COLO668 (cell line): ENCODE data around the gene SNRPA.
A peak's percentile ranks its signal among the peaks of the same experiment; 100 is the strongest.
"Not testable (repeated sequence)": the region's sequence is repeated elsewhere in the genome, so short reads cannot be mapped to it uniquely, and the experiment has no call there.

Source experiments
- DNase-seq: peaks from one replicate; lab custom pipeline; 2025; ENCODE audit not compliant: unreplicated experiment; lab: John Stamatoyannopoulos, UW

The SNRPA gene

GRCh38 chr19:40776364-40776763 is 25.4 kb downstream of the SNRPA start:
- no peak for DNase-seq

- peak; percentile 84 for DNase-seq
Observed at GRCh38 chr19:40776932-40777644, 26.1 kb downstream of the SNRPA start.

- DNase-seq = no peak
Observed at GRCh38 chr19:40777645-40777936, 26.6 kb downstream of the SNRPA start.

DNA sequence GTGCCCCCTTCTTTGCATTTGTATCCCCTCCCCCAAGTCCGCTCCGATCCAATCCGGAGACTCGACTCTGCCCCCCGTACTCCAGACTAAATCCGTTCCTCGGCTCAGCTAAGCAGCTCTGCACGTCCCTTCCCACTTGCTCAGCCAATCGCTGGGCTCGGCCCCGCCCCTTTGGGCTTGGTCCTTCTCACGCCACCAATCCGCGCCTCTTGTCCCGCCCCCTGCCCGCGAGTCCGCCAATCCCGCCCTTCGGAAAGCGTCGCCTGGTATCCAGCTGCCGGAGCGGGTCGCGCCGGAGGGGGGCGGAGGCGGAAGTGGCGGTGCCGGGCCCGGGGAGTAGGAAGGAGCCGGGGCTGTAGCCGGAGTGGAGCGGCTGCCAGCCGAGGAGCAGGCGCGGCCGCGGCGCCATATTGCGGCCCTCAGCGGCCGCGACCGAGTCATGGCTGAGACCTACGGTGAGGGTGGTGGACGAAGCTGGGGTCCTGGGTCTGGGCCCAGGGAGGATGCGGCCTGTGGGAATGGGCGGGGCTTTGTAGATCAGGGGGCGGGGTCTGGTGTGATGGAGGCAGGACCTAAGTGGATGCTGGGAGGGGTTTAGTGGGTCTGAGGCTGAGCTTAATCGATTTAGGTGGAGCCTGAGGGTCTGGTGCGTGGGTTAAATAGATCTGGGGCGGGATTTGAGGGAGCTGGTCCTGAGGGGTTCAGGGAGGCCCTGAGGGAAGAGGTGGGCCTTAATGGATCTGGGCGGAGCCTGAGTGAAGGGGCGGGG is 27.1 kb downstream of the SNRPA start, which contains the start of gene RAB4B:
RAB4B (plus strand) TSS at position 311 of the 769 bp plus-strand sequence; CDS start at position 440, 129 bp downstream.
- peak; percentile 99 for DNase-seq

DNA sequence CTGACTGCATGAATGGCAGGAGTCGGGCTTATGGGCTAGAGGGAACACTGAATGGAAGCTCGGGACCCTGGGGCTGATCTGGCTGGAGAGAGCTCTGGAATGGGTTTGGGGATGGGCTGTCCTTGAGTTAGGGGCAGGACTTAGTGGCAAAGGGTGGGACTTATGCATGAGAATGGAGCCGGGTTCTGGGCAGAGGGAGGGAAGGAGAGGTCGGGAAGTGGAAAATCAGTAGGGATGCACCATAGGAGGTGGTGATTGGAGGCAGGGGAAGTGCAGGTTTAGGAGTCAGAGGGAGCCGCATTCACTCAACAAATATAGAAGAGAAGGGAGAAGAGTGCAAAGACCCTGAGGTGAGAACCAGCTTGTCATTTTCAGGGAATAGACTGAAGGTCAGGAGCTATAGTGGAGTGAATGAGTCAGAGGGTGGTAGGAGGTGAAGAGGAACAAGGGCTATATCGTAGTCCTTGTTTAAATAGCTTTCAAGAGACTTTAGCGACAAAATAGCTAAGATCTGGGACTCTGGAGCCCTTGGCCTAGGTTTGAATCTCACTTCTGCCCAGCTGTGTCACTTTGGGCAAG is 27.8 kb downstream of the SNRPA start:
- no peak for DNase-seq

- DNase-seq = no peak
Observed at GRCh38 chr19:40780582-40780981, 29.6 kb downstream of the SNRPA start.

DNA sequence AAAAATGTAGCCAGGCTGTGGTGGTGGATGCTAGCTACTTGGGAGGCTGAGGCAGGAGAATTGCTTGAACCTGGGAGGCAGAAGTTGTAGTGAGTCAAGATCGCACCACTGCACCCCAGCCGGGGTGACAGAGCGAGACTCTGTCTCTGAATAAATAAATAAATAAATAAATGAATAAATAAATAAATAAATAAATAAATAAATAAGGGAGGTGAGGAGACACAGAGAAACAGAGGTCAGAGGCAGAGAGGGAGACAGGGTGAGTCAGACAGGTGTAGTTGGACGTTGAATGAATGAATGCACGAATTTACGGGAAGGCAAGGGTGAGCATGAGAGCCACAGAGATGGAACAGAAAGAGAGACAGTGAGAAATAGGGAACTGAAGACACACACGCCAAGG is 30.1 kb downstream of the SNRPA start:
- DNase-seq = no peak

- DNase-seq = no peak
Observed at GRCh38 chr19:40783711-40784110, 32.7 kb downstream of the SNRPA start.

GRCh38 chr19:40784146-40784545 is 33.1 kb downstream of the SNRPA start:
- not testable (repeated sequence) for DNase-seq

GRCh38 chr19:40785526-40785925 is 34.5 kb downstream of the SNRPA start:
- DNase-seq = no peak

DNA sequence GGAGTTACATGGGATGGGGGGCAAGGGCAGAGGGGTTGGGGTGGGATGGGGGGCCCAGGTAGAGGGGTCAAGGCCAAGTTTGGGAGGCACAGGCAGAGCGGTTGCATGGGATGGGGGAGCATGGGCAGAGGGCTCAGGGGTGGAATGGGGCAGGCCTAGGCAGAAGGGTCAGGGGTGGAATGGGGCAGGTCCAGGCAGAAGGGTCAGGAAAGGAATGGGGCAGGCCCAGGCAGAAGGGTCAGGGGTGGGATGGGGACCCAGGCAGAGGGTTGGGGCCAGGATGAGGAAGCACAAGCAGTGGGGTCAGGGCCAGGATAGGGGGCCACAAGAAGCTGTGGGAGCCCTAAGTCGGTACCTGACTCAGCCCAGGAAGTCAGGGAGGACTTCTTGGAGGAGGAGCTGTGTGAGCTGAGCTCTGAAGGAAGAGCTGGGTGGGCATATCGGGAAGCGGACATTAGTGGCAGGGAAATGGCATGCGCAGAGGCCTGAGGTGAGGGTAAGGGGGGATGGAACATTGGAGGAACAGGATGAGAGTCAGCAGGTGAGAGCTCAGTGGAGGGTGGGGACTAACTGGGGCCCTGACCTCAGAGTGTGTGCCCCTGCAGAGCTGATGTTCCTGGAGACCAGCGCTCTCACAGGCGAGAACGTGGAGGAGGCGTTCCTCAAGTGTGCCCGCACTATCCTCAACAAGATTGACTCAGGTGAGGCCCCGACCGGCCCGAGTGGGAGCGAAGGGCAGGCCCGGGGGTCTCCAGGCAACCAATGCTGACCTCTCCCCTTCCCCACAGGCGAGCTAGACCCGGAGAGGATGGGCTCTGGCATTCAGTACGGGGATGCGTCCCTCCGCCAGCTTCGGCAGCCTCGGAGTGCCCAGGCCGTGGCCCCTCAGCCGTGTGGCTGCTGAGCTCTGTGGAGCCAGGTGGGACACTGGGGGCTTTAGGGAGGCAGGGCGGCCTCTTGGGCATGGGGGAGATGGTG is 35.3 kb downstream of the SNRPA start:
- DNase-seq = no peak

DNA sequence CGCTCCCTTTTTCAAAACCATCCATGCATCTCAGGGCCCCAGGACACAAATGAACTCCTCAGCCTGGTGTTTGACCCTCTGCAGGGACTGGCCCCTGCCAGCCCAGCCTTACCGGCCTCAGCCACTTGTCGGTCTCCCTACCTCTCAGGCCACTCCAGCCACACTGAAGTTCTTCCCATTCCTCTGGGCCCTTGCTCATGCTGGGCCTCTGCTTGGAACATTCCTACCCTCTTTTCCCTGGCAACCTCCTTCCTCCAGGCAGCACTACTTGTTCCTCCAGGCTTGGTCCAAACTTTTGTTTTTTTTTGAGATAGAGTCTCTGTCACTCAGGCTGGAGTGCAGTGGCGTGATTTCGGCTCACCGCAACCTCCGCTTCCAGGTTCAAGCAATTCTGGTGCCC is 40.3 kb downstream of the SNRPA start:
- no peak for DNase-seq

GRCh38 chr19:40791996-40792395 is 41.0 kb downstream of the SNRPA start:
- no peak for DNase-seq

DNA sequence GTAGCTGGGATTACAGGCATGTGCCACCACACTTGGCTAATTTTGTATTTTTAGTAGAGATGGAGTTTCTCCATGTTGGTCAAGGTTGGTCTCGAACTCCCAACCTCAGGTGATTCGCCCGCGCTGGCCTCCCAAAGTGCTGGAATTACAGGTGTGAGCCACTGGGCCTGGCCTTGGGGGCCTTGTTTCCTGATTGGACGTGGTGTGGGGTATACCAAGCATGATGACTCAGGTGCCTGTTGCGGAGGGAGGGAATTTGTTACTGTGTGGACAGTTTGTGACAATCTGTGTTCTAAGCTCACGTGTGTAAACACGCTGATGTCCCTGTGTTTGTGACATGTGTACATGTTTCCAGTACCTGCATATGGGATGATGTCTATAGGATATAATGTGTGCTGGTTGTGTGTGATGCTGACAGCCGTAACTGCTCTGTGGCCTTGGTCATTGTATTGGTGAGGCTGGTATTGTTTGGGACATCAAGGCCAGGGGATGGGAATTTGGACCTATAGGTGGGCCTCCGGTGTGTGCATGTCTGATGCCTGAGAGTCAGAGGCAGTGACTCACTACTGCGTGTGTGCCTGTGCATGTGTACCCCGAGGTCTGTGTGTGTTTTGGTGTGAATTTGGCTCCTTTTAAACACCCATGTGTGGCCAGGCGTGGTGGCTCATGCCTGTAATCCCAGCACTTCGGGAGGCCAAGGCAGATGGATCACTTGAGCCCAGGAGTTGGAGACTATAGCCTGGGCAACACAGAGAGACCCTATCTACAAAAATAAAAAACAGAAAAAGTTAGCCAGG is 46.4 kb downstream of the SNRPA start:
- no peak for DNase-seq

DNA sequence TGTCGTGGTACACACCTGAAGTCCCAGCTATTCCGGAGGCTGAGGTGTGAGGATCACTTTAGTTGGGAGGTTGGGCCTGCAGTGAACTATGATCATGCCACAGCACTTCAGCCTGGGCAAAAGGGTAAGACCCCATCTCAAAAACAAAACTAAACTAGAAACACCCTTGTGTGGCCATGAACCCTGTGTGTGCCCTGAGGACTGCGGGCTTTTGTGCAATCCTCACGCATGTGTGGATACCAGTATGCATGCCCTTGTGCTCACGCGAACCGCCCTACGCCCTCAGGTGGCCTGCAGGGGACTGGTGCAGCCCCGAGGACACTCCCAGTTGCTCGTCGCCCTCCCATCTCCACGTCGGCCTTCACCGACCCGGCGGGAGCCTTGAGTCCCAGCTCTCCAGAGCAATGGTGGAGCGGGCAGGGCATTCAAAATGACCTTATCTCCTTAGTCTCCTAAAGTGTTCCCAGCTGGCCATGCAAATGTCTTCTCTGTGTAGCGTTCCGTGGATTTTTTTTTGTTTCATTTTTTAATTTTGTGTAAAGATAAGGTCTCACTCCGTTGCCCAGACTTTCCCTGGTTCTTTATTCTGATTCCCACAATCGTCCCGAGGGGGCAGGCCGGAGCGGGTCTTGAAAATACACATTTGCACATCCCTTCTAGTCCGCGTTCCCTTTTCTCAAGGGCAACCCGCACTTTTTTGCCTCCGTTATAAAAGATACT is 47.1 kb downstream of the SNRPA start:
- DNase-seq = peak; percentile 76

GRCh38 chr19:40798683-40799557 is 47.9 kb downstream of the SNRPA start, which contains the start of gene EGLN2:
EGLN2 (plus strand) TSS chr19:40799191; CDS start chr19:40800573, 1,382 bp downstream.
- DNase-seq = peak; percentile 100

GRCh38 chr19:40799558-40800338 is 48.7 kb downstream of the SNRPA start:
- DNase-seq = peak; percentile 43
